Measurements from ENCODE around the gene CDK14. TPM values are rescaled to one million over a fixed set of nuclear protein-coding genes. Genes with fewer than 3 reads are reported as not detected.

Gene CDK14
- total and polyA plus RNA-seq, 11 donors, result 2.9 to 37.7 (median 21.3) TPM

- no peaks in the 10 kb centered on the region for H3K36me3 ChIP-seq
- no peak for ATAC-seq
Observed at GRCh38 chr7:90948085-90948484, 352.0 kb downstream of the CDK14 start.

GRCh38 chr7:90951229-90951628, 355.1 kb downstream of the CDK14 start:
- intact Hi-C loops (cut with DNase I), result no loop called here
- ATAC-seq (no peak), DNase-seq (no peak)
- H3K27ac ChIP-seq, result no peak overlapping the region
- 90 to 94% (median 92%) methylated on average over 1 of the region's 1 CpG for WGBS, 4 donors
- H3K4me1 ChIP-seq, result peaks cover 0 to 8% (median 0%) of the 10 kb centered on the region in 12 donors
- TF ChIP-seq POLR2A (IDR thresholded peaks at IDR 0.05), result no peak
- TF ChIP-seq, protein P1, sequence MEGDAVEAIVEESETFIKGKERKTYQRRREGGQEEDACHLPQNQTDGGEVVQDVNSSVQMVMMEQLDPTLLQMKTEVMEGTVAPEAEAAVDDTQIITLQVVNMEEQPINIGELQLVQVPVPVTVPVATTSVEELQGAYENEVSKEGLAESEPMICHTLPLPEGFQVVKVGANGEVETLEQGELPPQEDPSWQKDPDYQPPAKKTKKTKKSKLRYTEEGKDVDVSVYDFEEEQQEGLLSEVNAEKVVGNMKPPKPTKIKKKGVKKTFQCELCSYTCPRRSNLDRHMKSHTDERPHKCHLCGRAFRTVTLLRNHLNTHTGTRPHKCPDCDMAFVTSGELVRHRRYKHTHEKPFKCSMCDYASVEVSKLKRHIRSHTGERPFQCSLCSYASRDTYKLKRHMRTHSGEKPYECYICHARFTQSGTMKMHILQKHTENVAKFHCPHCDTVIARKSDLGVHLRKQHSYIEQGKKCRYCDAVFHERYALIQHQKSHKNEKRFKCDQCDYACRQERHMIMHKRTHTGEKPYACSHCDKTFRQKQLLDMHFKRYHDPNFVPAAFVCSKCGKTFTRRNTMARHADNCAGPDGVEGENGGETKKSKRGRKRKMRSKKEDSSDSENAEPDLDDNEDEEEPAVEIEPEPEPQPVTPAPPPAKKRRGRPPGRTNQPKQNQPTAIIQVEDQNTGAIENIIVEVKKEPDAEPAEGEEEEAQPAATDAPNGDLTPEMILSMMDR (IDR thresholded peaks at IDR 0.05), result no peak
- H3K9me3 ChIP-seq, result no peaks in the 10 kb centered on the region
- H3K4me3 ChIP-seq, result no peak overlapping the region
- H3K27me3 ChIP-seq, result no peaks in the 10 kb centered on the region
- no peaks in the 10 kb centered on the region for H3K36me3 ChIP-seq

More at GRCh38 chr7:90948085-90948484, 352.0 kb downstream of the CDK14 start:
- Histone ChIP-seq H3K27me3 (no peaks in the 10 kb centered on the region), H3K27ac (no peak overlapping the region), H3K4me1 (peaks cover 0 to 6% (median 0%) of the 10 kb centered on the region in 12 donors), H3K9me3 (no peaks in the 10 kb centered on the region), H3K4me3 (no peak overlapping the region)
- no peak for DNase-seq
- intact Hi-C loops (cut with DNase I), result no loop called here
- TF ChIP-seq POLR2A (IDR thresholded peaks at IDR 0.05), result no peak
- TF ChIP-seq, protein P1 (IDR thresholded peaks at IDR 0.05), result no peak

DNA sequence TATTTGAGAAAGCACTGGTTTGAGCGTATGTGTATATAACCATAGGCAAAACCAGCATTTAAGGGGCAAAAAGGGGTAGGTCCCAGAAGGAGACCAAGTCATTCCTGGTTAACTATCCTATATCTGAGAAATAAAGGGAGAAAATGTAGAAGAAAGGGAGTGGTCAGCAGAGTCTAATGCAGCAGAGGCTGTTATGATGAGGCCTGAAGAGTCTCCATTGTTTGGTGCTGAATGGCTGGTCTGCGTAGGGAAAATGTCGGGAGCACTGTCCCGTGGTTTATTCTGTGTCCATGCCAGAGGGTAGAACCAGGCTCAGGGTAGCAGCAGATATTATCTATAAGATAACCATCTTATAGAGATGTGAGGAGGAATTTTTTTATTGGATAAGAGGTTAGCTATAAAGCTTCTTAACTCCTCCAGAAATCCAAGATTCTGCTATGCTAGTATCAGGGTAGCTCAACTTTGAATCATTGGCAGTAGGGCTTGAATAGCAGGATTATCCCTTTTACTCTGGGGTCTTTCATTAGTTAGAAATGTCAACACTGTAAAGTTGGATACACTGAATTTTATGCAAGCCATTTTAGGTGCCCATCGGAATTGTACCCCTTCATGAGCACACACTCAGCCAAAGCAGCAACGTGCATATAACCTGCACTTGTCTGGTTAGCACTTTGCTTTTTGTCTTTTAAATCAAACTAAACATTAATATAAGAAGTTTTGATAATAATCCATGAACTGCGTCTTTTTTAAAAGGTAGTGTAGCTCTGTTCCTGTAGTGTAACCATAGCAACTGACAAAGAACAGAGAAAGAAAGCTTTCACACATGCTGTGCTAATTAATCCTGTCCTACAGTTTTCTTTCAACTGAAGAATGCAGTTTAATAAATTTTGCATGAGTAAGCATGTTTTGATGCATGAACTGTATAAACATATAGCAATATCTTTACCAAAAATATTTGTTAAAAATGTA, 356.1 kb downstream of the CDK14 start:
- H3K27me3 ChIP-seq, result no peaks in the 10 kb centered on the region
- H3K36me3 ChIP-seq, result no peaks in the 10 kb centered on the region
- no peak overlapping the region for H3K4me3 ChIP-seq
- intact Hi-C loops (cut with DNase I), result no loop called here
- H3K27ac ChIP-seq, result no peak overlapping the region
- H3K9me3 ChIP-seq, result no peaks in the 10 kb centered on the region
- ATAC-seq (no peak), DNase-seq (no peak)
- H3K4me1 ChIP-seq, result peaks cover 0 to 8% (median 0%) of the 10 kb centered on the region in 12 donors
- no peak for TF ChIP-seq POLR2A (IDR thresholded peaks at IDR 0.05)
- TF ChIP-seq, protein P1 (IDR thresholded peaks at IDR 0.05), result no peak
- WGBS, 4 donors, result 83 to 86% (median 86%) methylated on average over 7 of the region's 7 CpGs

DNA sequence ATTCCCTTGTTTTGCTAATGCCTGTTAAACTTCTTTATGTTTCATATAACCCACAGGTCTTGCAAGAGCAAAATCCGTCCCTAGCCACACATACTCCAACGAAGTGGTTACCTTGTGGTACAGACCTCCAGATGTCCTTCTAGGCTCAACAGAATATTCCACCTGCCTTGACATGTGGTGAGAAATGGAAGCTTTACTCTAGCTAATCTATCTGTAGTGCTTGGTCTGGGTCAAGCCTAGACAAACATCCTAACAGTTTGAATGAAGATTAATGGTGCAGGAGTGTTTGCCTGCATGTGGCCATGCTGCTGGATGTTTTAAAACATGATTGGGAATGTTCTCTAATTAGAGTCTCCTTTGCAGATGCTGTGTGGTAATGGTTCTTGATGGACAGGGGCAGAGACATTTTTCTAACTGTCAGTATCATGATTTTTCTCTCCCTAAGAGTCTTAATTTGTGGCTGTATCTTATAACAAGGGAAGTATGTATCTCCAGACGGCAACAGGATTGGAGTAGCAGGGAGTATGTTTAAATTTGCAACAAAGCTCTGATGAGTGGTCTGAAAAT, 359.6 kb downstream of the CDK14 start:
- H3K27me3 ChIP-seq, result no peaks in the 10 kb centered on the region
- peaks cover 0 to 26% (median 6%) of the 10 kb centered on the region in 12 donors for H3K4me1 ChIP-seq
- no peak overlapping the region for H3K27ac ChIP-seq
- DNase-seq (no peak), ATAC-seq (no peak)
- no peaks in the 10 kb centered on the region for H3K9me3 ChIP-seq
- intact Hi-C loops (cut with DNase I), result no loop called here
- WGBS, 4 donors, result 83 to 86% (median 85%) methylated on average over 3 of the region's 3 CpGs
- no peak for TF ChIP-seq POLR2A (IDR thresholded peaks at IDR 0.05)
- TF ChIP-seq, protein P1 (IDR thresholded peaks at IDR 0.05), result no peak
- no peaks in the 10 kb centered on the region for H3K36me3 ChIP-seq
- no peak overlapping the region for H3K4me3 ChIP-seq

All from heart left ventricle (tissue), 16 donors.